WTC11 (cell line): ENCODE results near the gene NDUFS4. TPM values are rescaled to one million over a fixed set of nuclear protein-coding genes. Genes with fewer than 3 reads are reported as not detected.

Experiments used
- ATAC-seq: fragments of 200-7000 bp; cut with Tn5 transposase; 2 replicates; pipeline ENCODE4 v1.10.0; 2021; ENCODE audit warnings: mild to moderate bottlenecking, moderate library complexity
- CTCF ChIA-PET: fragments of 300-600 bp; sonication (Branson Sonifier 250); formaldehyde crosslinking; loops from one replicate; lab custom pipeline; 2021; ENCODE audit warnings: antibody characterized with exemption; lab: Charles Lee
- POLR2A ChIA-PET: fragments of 350-600 bp; sonication (Branson Sonifier 250); formaldehyde crosslinking; loops from one replicate; lab custom pipeline; 2021; ENCODE audit warnings: antibody characterized with exemption; lab: Charles Lee
- DNase-seq: peaks from one replicate; pipeline ENCODE4 v3.0.0; 2021; ENCODE audit warnings: low spot score
- H3K27ac Mint-ChIP-seq: 2 replicates; pipeline ENCODE4 v1.8.0; 2021; ENCODE audit warnings: mixed read lengths
- H3K27me3 Mint-ChIP-seq: 2 replicates; pipeline ENCODE4 v1.8.0; 2021; ENCODE audit warnings: low read depth, mild to moderate bottlenecking, moderate library complexity, mixed read lengths
- H3K36me3 Mint-ChIP-seq: 2 replicates; pipeline ENCODE4 v1.8.0; 2021; ENCODE audit warnings: mixed read lengths
- H3K4me1 Mint-ChIP-seq: 2 replicates; pipeline ENCODE4 v1.8.0; 2022; ENCODE audit warnings: mixed read lengths
- H3K4me3 Mint-ChIP-seq: 2 replicates; pipeline ENCODE4 v1.8.0; 2021; ENCODE audit warnings: mild to moderate bottlenecking, moderate library complexity, mixed read lengths
- H3K9me3 Mint-ChIP-seq: 2 replicates; pipeline ENCODE4 v1.8.0; 2021; ENCODE audit warnings: mixed read lengths
- CBFB ChIP-seq: sonication (generic); formaldehyde crosslinking; IDR thresholded peaks from 2 replicates; pipeline ENCODE4 v1.8.1; 2022; ENCODE audit warnings: mild to moderate bottlenecking, low read depth, missing genetic modification reagents
- ESRRA ChIP-seq: sonication (generic); formaldehyde crosslinking; IDR thresholded peaks from 2 replicates; pipeline ENCODE4 v1.8.1; 2022; ENCODE audit warnings: mild to moderate bottlenecking, missing genetic modification reagents, borderline replicate concordance
- GABPB1 ChIP-seq: sonication (generic); formaldehyde crosslinking; IDR thresholded peaks from 2 replicates; pipeline ENCODE4 v1.8.1; 2023; ENCODE audit warnings: mild to moderate bottlenecking, missing genetic modification reagents
- GTF2I ChIP-seq: fragments of 250-450 bp; sonication (Bioruptor Pico); conservative IDR thresholded peaks from 2 replicates; pipeline ENCODE4 v1.4.0; 2021; ENCODE audit warnings: mild to moderate bottlenecking
- MXD4 ChIP-seq: fragments of 250-450 bp; sonication (Bioruptor Pico); IDR thresholded peaks from 2 replicates; pipeline ENCODE4 v1.8.0; 2021; ENCODE audit warnings: mild to moderate bottlenecking, moderate library complexity, borderline replicate concordance
- MYBL2 ChIP-seq: sonication (generic); formaldehyde crosslinking; IDR thresholded peaks from 2 replicates; pipeline ENCODE4 v1.8.1; 2023; ENCODE audit warnings: mild to moderate bottlenecking, moderate library complexity, missing genetic modification reagents
- NR1H2 ChIP-seq: sonication (generic); formaldehyde crosslinking; IDR thresholded peaks from 2 replicates; pipeline ENCODE4 v1.9.0; 2021; ENCODE audit warnings: mild to moderate bottlenecking, moderate library complexity, missing genetic modification reagents
- PRRX2 ChIP-seq: fragments of 250-450 bp; sonication (Bioruptor Pico); IDR thresholded peaks from 2 replicates; pipeline ENCODE4 v1.8.0; 2021; ENCODE audit warnings: mild to moderate bottlenecking
- SMAD3 ChIP-seq: sonication (generic); formaldehyde crosslinking; IDR thresholded peaks from 2 replicates; pipeline ENCODE4 v1.8.0; 2022; ENCODE audit warnings: missing genetic modification reagents, mild to moderate bottlenecking, borderline replicate concordance
- ZNF138 ChIP-seq: sonication (generic); formaldehyde crosslinking; conservative IDR thresholded peaks from 2 replicates; pipeline ENCODE4 v1.8.1; 2022; ENCODE audit warnings: mild to moderate bottlenecking, moderate library complexity, missing genetic modification reagents
- ZNF232 ChIP-seq: sonication (generic); formaldehyde crosslinking; IDR thresholded peaks from 2 replicates; pipeline ENCODE4 v1.8.0; 2022; ENCODE audit warnings: mild to moderate bottlenecking, missing genetic modification reagents
- total RNA-seq: library from RNA; stranded (reverse); gene quantifications from 3 replicates; pipeline ENCODE4 v1.2.3, GENCODE V29; 2021
- TF ChIP-seq, protein P1 (sequence below): fragments of 250-450 bp; sonication (Bioruptor Pico); conservative IDR thresholded peaks from 2 replicates; pipeline ENCODE4 v1.9.0; 2021; ENCODE audit warnings: mild to moderate bottlenecking
- TF ChIP-seq, protein P2 (sequence below): sonication (generic); formaldehyde crosslinking; conservative IDR thresholded peaks from 2 replicates; pipeline ENCODE4 v1.8.1; 2022; ENCODE audit warnings: mild to moderate bottlenecking, missing genetic modification reagents
- TF ChIP-seq, protein P3 (sequence below): sonication (generic); formaldehyde crosslinking; IDR thresholded peaks from 2 replicates; pipeline ENCODE4 v1.8.1; 2022; ENCODE audit warnings: mild to moderate bottlenecking, missing genetic modification reagents, moderate library complexity, borderline replicate concordance
- TF ChIP-seq, protein P4 (sequence below): fragments of 250-450 bp; sonication (Bioruptor Pico); IDR thresholded peaks from 2 replicates; pipeline ENCODE4 v1.9.0; 2021; ENCODE audit warnings: moderate library complexity, mild to moderate bottlenecking, inconsistent platforms, borderline replicate concordance
- TF ChIP-seq, protein P5 (sequence below): sonication (generic); formaldehyde crosslinking; IDR thresholded peaks from 2 replicates; pipeline ENCODE4 v1.8.0; 2022; ENCODE audit warnings: mild to moderate bottlenecking, missing genetic modification reagents
- TF ChIP-seq, protein P6 (sequence below): fragments of 250-450 bp; sonication (Bioruptor Pico); IDR thresholded peaks from 2 replicates; pipeline ENCODE4 v1.9.0; 2021; ENCODE audit warnings: mild to moderate bottlenecking
- TF ChIP-seq, protein P7 (sequence below): sonication (generic); formaldehyde crosslinking; IDR thresholded peaks from 2 replicates; pipeline ENCODE4 v1.8.0; 2022; ENCODE audit warnings: mild to moderate bottlenecking, missing genetic modification reagents
- TF ChIP-seq, protein P8 (sequence below): sonication (generic); formaldehyde crosslinking; IDR thresholded peaks from 2 replicates; pipeline ENCODE4 v1.8.1; 2023; ENCODE audit warnings: mild to moderate bottlenecking, moderate library complexity, missing genetic modification reagents

NDUFS4 gene
- total RNA-seq, 1 experiment from 2014 or later: 68.5 TPM

DNA sequence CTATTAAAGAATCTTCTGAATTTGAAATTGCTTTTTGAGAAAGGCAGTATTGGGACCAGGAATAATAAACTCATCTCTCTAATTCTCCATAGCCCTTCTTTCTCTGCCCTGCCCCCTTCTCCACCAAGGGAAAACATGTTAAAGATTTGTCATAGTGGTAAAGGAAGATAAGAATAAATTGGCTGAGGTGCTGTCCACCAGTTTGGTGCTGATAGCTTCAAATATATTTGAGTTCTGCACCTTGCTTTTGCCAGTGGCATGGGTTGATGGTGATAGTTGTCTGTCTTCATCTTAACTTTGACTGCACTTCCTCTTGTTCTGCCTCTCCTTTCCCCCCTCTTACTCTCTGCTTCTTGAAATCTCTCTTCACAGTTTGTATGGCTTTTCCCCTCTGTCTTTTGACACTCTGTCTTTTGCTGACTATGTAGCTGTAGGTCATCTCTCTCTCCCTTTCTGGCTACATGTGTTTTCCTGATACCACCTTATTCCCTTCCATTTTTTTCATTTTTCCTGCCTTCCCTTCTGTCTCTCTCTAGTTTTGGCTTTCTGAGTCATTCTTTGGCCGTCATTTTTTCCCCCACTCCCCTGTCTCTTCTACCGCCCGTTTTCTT lies 56.6 kb downstream of the NDUFS4 start:
- POLR2A ChIA-PET: no interaction called here
- DNase-seq (no peak), ATAC-seq (no peak)
- H3K4me3 Mint-ChIP-seq: no peak overlapping the region
- no peak overlapping the region for H3K27ac Mint-ChIP-seq
- peaks cover 30% of the 10 kb centered on the region for H3K4me1 Mint-ChIP-seq
- H3K9me3 Mint-ChIP-seq: peaks cover 7% of the 10 kb centered on the region; the same call in 1 of the 2 replicates
- TF ChIP-seq, protein P1, sequence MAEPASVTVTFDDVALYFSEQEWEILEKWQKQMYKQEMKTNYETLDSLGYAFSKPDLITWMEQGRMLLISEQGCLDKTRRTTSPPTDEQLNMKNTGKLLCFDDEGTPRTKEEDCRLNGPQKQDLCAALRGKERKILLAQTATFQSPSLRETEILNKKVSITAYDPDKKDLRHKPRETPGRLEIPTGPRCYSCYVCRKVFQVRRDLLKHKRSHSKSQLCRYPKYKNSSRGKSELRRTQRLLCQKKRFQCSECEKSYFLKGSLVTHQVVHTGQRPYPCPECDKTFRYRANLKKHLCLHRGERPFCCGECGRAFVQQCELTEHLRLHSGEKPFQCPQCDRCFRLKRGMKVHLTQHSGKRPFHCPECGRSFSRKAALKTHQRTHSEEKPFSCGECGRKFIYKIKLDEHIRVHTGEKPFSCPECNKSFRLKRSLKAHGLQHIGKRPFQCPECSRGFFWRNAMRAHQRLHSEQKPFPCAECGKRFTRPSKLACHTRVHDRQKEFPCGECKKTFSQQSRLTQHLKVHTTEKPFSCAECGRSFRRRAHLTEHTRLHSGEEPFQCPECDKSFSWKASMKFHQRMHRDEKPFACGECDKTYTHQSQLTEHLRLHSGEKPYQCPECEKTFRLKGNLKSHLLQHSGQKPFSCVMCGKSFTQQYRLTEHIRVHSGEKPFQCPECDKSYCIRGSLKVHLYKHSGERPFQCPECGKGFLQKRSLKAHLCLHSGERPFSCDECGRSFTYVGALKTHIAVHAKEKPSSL (CRISPR knock-in tag): no peak
- TF ChIP-seq ZNF138 (CRISPR knock-in tag) (no peak), ZNF232 (no peak), CBFB (CRISPR knock-in tag) (no peak)
- TF ChIP-seq, protein P2, sequence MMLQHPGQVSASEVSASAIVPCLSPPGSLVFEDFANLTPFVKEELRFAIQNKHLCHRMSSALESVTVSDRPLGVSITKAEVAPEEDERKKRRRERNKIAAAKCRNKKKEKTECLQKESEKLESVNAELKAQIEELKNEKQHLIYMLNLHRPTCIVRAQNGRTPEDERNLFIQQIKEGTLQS: no peak
- TF ChIP-seq, protein P3, sequence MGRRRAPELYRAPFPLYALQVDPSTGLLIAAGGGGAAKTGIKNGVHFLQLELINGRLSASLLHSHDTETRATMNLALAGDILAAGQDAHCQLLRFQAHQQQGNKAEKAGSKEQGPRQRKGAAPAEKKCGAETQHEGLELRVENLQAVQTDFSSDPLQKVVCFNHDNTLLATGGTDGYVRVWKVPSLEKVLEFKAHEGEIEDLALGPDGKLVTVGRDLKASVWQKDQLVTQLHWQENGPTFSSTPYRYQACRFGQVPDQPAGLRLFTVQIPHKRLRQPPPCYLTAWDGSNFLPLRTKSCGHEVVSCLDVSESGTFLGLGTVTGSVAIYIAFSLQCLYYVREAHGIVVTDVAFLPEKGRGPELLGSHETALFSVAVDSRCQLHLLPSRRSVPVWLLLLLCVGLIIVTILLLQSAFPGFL (CRISPR knock-in tag): no peak
- TF ChIP-seq, protein P4, sequence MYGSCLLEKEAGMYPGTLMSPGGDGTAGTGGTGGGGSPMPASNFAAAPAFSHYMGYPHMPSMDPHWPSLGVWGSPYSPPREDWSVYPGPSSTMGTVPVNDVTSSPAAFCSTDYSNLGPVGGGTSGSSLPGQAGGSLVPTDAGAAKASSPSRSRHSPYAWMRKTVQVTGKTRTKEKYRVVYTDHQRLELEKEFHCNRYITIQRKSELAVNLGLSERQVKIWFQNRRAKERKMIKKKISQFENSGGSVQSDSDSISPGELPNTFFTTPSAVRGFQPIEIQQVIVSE: no peak
- TF ChIP-seq, protein P5, sequence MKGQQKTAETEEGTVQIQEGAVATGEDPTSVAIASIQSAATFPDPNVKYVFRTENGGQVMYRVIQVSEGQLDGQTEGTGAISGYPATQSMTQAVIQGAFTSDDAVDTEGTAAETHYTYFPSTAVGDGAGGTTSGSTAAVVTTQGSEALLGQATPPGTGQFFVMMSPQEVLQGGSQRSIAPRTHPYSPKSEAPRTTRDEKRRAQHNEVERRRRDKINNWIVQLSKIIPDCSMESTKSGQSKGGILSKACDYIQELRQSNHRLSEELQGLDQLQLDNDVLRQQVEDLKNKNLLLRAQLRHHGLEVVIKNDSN (CRISPR knock-in tag): no peak
- TF ChIP-seq, protein P6, sequence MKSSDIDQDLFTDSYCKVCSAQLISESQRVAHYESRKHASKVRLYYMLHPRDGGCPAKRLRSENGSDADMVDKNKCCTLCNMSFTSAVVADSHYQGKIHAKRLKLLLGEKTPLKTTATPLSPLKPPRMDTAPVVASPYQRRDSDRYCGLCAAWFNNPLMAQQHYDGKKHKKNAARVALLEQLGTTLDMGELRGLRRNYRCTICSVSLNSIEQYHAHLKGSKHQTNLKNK: no peak
- peaks cover 1% of the 10 kb centered on the region; the same call in 1 of the 2 replicates for H3K36me3 Mint-ChIP-seq
- CTCF ChIA-PET: no interaction called here
- no peaks in the 10 kb centered on the region for H3K27me3 Mint-ChIP-seq

DNA sequence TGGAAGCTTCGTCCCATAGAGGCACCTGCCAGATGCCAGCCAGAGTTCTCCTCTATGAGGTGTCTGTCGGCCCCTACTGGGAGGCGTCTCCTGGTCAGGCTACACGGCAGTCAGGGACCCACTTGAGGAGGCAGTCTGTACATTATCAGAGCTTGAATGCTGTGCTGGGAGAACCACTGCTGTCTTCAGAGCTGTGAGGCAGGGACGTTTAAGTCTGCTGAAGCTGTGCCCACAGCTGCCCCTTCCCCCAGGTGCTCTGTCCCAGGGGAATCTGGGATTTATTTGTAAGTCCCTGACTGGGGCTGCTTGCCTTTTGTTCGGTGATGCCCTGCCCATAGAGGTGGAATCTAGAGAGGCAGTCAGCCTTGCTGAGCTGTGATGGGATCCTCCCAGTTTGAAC lies 70.8 kb downstream of the NDUFS4 start:
- TF ChIP-seq, protein P7, sequence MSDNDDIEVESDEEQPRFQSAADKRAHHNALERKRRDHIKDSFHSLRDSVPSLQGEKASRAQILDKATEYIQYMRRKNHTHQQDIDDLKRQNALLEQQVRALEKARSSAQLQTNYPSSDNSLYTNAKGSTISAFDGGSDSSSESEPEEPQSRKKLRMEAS (CRISPR knock-in tag): no peak
- TF ChIP-seq, protein P3 (CRISPR knock-in tag): no peak
- TF ChIP-seq, protein P6: no peak
- TF ChIP-seq, protein P2: no peak
- TF ChIP-seq, protein P8, sequence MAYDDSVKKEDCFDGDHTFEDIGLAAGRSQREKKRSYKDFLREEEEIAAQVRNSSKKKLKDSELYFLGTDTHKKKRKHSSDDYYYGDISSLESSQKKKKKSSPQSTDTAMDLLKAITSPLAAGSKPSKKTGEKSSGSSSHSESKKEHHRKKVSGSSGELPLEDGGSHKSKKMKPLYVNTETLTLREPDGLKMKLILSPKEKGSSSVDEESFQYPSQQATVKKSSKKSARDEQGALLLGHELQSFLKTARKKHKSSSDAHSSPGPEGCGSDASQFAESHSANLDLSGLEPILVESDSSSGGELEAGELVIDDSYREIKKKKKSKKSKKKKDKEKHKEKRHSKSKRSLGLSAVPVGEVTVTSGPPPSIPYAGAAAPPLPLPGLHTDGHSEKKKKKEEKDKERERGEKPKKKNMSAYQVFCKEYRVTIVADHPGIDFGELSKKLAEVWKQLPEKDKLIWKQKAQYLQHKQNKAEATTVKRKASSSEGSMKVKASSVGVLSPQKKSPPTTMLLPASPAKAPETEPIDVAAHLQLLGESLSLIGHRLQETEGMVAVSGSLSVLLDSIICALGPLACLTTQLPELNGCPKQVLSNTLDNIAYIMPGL (CRISPR knock-in tag): no peak
- TF ChIP-seq GABPB1 (CRISPR knock-in tag): no peak
- no peak for TF ChIP-seq NR1H2 (CRISPR knock-in tag)
- no peak for TF ChIP-seq ZNF138 (CRISPR knock-in tag)
- no peak for TF ChIP-seq ESRRA (CRISPR knock-in tag)
- no peak for TF ChIP-seq GTF2I (CRISPR knock-in tag)
- TF ChIP-seq PRRX2: no peak
- TF ChIP-seq MXD4: no peak
- no peak for TF ChIP-seq SMAD3 (CRISPR knock-in tag)
- no peak for TF ChIP-seq MYBL2 (CRISPR knock-in tag)
- Mint-ChIP-seq H3K4me1 (peaks cover 24% of the 10 kb centered on the region), H3K27me3 (no peaks in the 10 kb centered on the region), H3K36me3 (peaks cover 56% of the 10 kb centered on the region), H3K9me3 (peaks cover 42% of the 10 kb centered on the region), H3K4me3 (no peak overlapping the region), H3K27ac (no peak overlapping the region)
- ATAC-seq (no peak), DNase-seq (no peak)
- POLR2A ChIA-PET: interaction anchor here (0.6 kb wide), 1 partner anchor 586 kb away, joined by 3 read pairs; no protein-coding TSS in a partner anchor
- CTCF ChIA-PET: no interaction called here
